ENCODE measurements around the gene MGAT4C. TPM values are rescaled to one million over a fixed set of nuclear protein-coding genes. Genes with fewer than 3 reads are reported as not detected.
"Not testable (repeated sequence)": the region's sequence is repeated elsewhere in the genome, so short reads cannot be mapped to it uniquely, and the experiment has no call there.

The MGAT4C gene
- polyA plus RNA-seq, 10 donors = 0.21 to 1.6 (median 0.44) TPM

DNA sequence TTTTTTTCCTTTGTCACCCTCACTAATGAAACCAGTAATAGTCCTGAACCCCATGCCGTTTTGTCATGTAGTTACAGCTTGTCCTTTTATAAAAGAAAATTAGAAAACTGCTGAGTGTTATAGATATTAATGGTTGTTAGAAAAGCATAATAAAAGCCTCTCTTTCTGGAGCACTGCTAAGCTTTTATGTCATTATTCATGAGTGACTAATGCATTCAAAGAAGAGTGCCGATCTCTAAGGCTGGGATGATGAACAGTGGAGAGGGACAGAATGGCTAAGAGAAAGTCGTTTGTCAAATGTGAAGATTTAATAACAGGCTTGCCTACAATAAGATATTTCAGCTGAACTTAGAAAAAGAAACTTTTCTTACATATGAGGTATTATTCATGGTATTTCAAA lies 121.6 kb downstream of the MGAT4C start:
- peak in 1 of 3 donors; percentile 31 for DNase-seq

- DNase-seq = not testable (repeated sequence)
Measured at GRCh38 chr12:86126900-86127299, 129.3 kb downstream of the MGAT4C start.

GRCh38 chr12:86122846-86123468 lies 133.2 kb downstream of the MGAT4C start:
- DNase-seq = no peak

- no peak for DNase-seq
Measured at GRCh38 chr12:86118161-86118560, 138.0 kb downstream of the MGAT4C start.

- peak in 1 of 3 donors; percentile 1 for DNase-seq
Measured at GRCh38 chr12:86117711-86118110, 138.5 kb downstream of the MGAT4C start.

DNA sequence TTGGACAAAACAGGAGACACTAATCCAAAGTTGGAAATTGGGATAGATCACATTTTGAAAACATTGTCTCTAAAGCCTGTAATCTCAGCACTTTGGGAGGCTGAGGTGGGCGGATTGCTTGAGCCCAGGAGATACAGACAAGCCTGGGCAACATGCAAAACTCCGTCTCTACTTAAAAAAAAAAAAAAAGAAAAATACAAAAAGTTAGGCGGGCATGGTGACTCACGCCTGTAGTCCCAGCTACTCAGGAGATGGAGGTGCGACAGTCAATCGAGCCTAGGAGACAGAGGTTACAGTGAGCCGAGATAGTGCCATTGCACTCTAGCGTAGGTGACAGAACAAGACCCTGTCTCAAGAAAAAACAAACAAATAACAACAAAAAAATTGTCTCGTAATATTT lies 152.1 kb downstream of the MGAT4C start:
- no peak for DNase-seq

DNA sequence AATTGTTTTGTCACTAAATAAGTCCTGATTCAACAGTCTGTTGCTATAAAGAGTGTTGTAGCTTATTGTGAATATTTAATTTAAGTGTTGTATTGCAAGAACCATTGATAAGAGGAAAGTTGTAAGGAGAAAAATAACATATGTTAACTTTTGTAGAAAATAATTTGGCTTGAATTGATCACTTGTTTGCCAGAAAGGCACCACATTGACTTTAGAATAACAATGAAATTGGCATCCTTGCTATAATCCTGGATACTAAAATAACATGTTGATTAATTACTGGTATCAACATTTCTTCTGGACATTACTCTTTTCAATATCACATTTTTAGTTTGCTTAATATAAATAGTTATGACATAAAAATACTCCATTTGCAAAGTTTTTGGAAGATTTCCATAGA lies 159.0 kb downstream of the MGAT4C start:
- DNase-seq = no peak

GRCh38 chr12:86091681-86092080 lies 164.5 kb downstream of the MGAT4C start:
- no peak for DNase-seq

DNA sequence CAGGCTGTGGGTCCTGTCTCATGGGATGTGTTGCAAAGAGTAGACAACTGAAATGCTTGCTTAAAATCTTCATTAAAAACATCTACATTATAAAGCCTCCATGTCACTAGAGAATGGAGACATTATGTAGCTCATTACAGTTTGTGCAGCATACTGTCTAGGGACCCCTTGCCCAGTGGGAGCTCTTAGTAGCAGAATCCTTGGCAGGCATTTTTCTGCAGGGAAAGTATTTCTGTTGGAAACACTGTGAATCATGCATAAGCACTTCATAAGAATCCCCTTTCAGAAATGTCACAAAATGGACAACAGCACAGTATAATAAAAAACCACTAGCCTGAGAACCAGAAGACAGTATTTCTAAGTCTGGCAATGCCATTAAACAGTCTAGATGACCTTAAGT lies 174.3 kb downstream of the MGAT4C start:
- DNase-seq = peak in 1 of 3 donors; percentile 11

DNA sequence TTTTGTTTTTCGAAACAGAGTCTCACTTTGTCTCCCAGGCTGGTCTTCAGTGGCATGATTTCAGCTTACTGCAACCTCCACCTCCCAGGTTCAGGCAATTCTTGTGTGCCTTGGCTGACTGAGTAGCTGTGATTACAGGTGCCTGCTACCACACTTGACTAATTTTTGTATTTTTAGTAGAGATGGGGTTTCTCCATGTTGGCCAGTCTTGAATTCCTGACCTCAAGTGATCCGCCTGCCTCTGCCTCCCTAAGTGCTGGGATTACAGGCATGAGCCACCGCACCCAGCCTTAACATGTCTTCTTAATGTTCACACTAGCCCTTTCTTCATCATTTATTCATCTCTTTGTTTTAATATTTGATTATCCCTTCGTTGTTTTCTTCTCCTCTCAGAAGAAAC lies 197.1 kb downstream of the MGAT4C start:
- DNase-seq = not testable (repeated sequence)

DNA sequence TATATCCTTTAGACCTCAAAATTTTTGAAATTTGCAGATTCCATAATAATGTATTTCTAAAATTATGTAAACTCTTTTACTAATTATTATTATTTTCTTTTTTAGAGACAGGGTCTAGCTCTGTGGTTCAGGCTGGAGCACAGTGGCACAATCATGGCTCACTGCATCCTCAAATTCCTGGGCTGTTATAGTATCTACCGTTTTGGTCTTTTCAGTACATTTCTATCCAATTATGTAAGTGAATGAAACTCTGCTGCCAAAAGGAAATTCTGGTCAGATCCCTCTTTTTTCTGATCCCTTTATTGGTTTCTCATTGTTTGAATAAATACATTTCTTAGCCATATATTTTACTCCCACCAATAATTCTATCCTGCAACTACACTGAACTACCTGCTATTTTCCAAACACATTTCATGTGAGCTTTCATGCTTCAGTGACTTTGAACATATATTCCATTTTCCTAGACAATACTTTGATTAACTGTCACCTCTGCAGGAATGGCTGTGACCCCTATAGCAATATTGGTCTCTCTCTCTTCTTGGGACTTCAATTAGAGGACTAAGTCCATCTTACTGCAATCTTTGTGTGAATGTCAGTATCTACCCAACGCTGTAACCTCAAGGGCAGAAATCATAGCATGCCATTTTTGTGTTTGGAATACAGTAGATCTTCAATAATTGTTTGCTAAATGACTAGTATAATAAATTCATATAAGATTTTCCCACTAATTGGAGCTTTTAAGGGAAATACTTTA lies 198.9 kb downstream of the MGAT4C start:
- no peak for DNase-seq

DNA sequence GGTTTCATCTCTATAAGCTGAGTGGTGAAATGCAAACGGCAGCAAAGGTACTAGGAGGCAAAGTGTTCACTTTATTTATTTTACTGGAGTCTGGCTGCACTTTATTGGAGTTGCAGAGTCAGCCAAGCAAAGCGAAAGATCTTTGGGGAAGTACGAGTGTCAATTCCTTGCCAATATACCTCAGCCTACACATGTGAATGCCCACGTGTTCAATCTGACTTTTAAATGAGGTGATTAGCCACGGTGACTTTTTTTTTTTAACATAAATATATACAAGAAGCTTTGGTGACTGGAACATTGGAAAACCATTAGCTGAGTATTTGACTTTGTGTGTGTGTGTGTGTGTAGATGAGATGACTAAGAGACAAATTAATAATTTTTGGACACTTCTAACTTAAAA lies 203.3 kb downstream of the MGAT4C start:
- no peak for DNase-seq

- no peak for DNase-seq
Measured at GRCh38 chr12:86050010-86050409, 206.2 kb downstream of the MGAT4C start.

DNA sequence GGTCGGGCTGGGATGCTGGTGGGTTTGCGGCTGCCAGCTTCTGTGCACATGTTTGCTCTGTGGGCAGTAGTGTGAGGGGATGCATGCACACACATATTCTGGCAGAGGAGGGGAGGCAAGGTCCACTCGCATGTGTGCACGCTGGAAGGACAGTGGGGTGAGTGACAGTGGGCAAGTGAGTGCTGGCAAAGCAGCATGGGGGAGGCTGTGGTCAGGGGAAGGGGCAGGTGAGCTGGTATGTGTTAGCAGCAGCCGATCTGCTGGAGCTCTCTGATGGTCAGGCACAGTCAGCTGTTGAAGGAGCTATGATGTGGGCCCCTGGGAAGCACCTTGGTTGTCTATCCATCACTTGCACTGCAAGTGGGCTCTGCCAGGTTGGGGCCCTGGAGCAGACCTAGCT lies 211.8 kb downstream of the MGAT4C start:
- no peak for DNase-seq

- DNase-seq = no peak
Measured at GRCh38 chr12:86042062-86042461, 214.1 kb downstream of the MGAT4C start.

DNA sequence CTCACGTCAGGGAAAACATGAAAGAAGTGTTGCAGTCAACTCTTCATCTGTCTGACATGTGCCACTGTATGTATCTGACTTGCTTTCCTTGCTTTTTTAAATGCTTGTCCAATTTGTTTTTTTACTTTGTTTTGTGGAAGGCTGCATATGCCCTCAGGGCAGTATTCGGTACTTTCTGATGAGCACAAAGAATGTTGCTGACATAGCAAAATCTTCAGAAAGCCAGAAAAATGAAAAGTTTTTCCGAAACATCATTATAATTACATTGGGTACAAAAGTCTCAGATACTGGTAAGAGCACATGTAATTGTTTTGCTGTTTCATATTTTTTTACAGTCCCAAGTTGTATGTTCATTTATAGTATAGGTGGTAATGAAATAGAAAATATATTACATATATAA lies 237.8 kb downstream of the MGAT4C start:
- DNase-seq = no peak

- no peak for DNase-seq
Measured at GRCh38 chr12:86015026-86015425, 241.2 kb downstream of the MGAT4C start.

- DNase-seq = no peak
Measured at GRCh38 chr12:86006727-86007126, 249.5 kb downstream of the MGAT4C start.

DNA sequence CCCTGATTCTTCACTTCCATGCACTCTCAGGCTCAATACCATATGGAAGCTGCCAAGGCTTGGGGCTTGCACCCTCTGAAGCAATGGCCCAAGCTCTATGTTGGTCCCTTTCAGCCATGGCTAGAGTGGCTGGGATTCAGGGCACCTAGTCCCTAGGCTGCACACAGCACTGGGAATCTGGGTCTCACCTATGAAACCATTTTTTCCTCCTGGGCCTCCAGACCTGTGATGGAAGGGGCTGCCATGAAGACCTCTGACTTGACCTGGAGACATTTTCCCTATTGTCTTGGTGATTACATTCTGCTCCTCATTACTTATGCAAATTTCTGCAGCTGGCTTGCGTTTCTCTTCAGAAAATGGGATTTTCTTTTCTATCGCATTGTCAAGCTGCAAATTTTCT lies 258.1 kb downstream of the MGAT4C start:
- DNase-seq = no peak

DNA sequence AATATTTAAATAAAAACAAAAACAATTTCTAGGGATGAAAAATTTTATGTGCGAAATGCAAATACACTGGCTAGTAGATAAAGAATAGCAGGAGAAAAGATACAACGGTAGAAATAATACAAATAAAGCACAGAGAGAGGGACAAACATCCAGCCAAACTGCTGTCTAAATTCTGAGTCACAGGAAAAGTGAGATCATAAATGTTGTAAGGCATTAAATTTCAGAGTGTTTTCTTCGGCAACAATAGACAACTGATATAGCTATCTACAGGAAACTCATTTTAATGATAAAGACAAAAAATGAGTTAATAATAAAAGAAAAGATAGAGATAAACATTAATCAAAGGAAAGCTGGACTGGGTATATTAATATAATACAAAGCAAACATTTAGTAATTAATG lies 259.9 kb downstream of the MGAT4C start:
- DNase-seq = no peak

DNA sequence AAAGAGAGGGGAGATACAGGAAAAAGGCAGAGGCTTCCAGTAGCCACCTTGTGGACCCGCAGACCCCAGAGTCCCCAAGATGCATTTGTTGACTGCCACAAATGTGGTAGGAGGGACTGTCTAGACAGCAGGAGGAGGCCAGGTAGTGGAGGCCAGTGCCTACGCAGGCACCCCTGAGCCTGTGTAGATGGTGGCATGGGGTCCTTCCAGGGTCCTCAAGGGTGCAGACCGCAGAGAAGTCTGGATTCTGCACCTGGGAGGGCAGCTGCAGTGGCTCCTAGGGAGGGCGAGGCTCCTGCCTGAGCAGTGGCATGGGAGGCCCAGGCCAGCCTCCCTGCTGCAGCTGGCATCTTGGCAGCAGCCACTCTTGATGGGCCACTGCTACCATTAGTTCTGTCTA lies 262.4 kb downstream of the MGAT4C start:
- no peak for DNase-seq

GRCh38 chr12:85985996-85986395 lies 270.2 kb downstream of the MGAT4C start:
- no peak for DNase-seq

GRCh38 chr12:85983601-85984000 lies 272.6 kb downstream of the MGAT4C start:
- DNase-seq = no peak

DNA sequence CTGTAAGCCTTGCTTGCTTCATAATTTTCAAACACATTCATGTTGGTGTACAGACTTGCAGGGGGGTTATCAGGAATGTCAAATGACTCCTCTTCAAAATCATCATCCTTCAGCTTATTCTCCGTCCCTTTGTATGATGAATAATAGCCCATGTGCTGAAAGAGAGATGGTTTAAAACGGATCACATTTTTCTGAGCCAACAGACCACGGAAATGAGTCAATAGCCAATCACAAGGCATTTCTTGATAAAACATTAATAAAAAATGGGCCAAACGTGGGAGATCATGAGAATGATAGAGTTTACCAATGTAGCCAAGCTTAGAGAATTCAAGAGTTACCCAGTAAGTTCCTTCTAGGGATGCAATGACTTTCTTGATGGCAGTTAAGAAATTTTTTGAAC lies 276.6 kb downstream of the MGAT4C start:
- no peak for DNase-seq

Measured in muscle of back (tissue), 11 donors.